HG03442 (cell line): ENCODE data around the gene FDPS.
"Not testable (repeated sequence)": the region's sequence is repeated elsewhere in the genome, so short reads cannot be mapped to it uniquely, and the experiment has no call there.

Experiments used
- ATAC-seq: cut with Tn5 transposase; IDR thresholded peaks from one replicate; pipeline ENCODE4 v1.9.1; 2021; ENCODE audit warnings: mild to moderate bottlenecking, moderate library complexity; ENCODE audit not compliant: unreplicated experiment

Gene FDPS

GRCh38 chr1:155285063-155285462, 23.6 kb upstream of the FDPS start:
- no peak for ATAC-seq

DNA sequence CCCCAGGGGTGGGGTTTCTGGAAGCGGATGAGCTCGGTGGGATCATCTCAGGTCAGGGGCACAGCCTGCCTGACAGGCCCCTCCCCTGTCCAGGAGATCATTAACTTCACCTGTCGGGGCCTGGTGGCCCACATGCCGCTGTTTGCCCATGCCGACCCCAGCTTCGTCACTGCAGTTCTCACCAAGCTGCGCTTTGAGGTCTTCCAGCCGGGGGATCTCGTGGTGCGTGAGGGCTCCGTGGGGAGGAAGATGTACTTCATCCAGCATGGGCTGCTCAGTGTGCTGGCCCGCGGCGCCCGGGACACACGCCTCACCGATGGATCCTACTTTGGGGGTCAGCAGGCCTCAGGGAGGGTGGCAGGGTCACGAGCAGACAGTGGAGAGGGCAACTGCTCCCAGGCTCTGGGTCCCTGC, 23.0 kb upstream of the FDPS start:
- no peak for ATAC-seq

DNA sequence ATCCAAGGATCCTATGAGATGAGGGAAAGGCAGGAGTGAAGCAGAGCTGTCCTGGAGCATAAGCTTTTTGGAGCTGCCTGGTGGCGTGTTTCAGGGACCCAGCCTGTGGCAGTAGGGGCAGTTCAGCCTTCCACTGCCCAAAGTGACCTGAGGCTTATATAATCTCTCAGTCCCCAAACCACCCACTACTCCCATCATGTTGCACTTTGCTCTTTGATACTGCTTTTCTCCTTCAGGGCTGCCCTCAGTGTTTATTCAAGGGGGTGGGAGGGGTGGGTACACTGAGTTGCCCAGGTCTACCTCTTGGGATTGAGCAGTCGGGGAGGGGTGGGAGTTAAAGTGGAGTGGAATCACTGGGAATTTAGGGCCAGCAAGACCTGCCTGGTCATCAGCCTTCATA, 22.1 kb upstream of the FDPS start:
- no peak for ATAC-seq

DNA sequence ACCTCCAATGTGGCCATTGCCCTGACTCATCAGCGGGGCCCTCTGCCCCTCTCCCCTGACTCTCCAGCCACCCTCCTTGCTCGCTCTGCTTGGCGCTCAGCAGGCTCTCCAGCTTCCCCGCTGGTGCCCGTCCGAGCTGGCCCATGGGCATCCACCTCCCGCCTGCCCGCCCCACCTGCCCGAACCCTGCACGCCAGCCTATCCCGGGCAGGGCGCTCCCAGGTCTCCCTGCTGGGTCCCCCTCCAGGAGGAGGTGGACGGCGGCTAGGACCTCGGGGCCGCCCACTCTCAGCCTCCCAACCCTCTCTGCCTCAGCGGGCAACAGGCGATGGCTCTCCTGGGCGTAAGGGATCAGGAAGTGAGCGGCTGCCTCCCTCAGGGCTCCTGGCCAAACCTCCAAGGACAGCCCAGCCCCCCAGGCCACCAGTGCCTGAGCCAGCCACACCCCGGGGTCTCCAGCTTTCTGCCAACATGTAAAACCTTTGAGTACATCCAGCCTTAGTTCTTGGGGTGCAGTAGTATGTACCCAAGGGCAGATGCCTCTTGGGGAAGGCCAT, 20.6 kb upstream of the FDPS start:
- ATAC-seq = no peak

GRCh38 chr1:155291006-155291405, 17.7 kb upstream of the FDPS start:
- not testable (repeated sequence) for ATAC-seq

- no peak for ATAC-seq
Observed at GRCh38 chr1:155293086-155293749, 15.4 kb upstream of the FDPS start.

DNA sequence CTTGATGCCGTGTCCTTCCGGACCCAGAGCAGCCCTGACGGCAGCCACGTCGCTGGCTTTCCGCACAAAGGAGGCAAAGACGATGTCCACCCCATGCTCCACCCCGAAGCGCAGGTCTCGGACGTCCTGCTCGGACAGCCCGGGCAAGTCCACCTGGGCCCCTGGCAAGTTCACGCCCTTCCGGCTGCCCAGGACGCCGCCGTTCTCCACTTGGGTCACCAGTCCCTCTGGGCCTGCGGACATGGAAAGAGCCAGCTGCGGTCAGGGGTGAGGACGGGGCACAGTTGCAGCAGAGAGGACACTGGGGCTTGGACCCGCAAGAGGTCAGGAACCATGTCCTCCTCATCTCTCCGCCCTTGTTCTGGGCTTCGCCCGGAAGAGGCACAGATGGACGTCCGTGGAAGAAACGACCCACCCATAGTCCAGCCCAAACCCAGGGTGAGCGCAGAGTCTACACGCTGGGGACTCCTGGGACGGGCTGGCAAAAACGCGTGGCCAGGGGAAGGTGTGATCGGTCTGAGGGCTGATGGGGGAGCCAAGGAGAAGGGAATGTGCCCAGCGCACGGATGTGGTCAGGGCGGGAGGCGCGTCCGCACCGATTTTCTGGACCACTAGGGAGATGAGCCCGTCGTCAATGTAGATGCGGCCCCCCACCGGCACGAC, 14.0 kb upstream of the FDPS start:
- no peak for ATAC-seq

DNA sequence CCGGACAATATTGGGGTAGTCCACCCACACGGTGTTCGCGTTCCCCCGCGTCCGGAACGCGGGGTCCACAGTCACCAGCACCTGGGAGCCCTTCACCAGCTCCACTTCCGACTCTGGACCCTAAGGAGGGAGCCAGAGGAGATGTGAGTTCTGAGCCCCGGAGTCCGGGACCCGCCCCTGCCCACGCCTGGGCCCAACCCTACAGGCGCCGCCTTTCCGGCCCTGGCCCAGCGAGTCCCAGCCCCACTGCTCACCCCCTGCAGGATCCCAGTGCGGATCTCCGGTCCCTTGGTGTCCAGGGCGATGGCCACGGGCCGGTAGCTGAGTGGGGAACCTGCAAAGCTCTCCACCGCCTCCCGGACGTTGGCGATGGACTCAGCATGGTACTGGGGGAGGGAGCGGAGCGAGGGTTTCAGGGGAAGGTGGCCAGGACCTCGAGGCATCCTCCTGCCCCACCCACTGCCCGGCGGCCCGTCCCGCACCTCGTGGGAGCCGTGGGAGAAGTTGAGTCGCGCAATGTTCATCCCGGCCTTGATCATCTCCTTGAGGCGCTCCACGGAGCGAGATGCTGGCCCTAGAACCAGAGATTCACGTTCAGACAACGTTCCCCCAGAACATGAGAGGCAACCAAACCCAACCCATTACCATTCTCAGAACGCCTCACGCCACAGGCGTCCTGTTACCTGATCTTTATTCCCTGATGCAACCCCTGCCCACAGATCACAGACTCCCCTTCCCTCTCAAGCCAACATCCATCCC, 13.3 kb upstream of the FDPS start:
- ATAC-seq = no peak

GRCh38 chr1:155295942-155296267, 12.8 kb upstream of the FDPS start:
- no peak for ATAC-seq

- no peak for ATAC-seq
Observed at GRCh38 chr1:155296661-155297060, 12.0 kb upstream of the FDPS start.

- no peak for ATAC-seq
Observed at GRCh38 chr1:155297384-155297783, 11.3 kb upstream of the FDPS start.

GRCh38 chr1:155300024-155300423, 8.6 kb upstream of the FDPS start:
- ATAC-seq = no peak

DNA sequence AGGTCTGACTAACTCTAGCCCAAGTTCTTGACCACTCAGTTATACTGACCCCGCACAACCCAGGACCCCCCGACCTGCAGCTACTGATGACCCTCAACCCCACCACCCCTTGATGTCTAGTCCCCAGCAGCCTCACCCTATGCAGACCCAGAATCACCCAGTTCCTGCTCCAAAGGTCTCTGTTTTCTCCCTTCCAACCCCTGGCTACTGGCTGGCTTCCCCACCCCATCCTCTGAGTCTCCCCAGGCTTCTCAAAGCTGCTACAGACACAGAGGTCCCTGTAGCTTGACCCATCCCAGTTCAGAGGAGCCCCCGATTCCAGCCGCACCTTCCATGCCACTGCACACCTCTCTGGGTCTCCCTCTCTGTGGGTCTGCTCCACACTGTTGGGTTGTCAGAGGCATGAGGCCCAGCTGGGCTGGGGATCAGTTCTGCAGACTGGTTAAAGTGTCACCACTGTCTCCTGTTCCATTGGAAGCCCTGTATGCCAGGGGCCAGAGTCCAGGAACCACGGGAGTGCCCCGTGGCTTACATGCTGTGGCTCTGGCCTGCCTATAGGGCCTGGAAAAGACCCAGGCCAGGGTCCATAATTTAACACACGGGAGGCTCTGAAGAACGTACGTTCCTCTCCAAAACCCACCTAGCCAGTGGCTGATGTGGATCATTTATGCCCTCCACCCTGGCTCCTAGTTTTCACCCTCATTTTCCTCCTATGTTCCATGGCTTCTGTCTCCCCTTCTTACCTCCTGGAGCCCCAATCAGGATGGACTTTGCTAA, 7.9 kb upstream of the FDPS start:
- ATAC-seq = no peak

GRCh38 chr1:155301342-155301841, 7.3 kb upstream of the FDPS start, which contains the start of gene PKLR:
Gene PKLR (minus strand): TSS chr1:155301438. CDS start chr1:155301395, 43 bp downstream.
- ATAC-seq = no peak

DNA sequence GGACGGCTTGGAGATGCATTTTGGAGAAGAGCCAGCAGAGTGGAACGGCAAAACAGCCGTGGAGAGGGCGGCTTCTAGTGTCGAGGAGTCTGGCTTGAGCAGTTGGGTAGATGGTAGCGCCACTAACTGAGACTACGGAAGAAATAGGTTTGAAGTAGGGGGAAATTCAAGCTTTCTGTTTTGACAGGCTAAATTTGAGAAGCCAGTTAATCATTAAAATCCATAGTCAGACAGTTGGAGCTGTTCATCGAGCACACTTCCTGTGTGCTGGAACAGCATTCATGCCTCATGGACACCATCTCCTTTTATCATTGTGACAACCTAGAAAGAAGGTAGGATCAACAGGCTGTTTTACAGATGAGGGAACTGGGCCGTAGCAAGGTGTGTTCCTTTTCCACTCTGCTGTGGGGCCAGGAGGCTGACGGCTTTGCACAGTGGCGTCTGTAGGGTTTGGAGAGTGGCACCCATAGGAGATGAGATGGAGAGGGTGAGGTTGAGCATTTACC, 4.1 kb upstream of the FDPS start:
- ATAC-seq = no peak

GRCh38 chr1:155305881-155306391, 2.7 kb upstream of the FDPS start:
- ATAC-seq = no peak

DNA sequence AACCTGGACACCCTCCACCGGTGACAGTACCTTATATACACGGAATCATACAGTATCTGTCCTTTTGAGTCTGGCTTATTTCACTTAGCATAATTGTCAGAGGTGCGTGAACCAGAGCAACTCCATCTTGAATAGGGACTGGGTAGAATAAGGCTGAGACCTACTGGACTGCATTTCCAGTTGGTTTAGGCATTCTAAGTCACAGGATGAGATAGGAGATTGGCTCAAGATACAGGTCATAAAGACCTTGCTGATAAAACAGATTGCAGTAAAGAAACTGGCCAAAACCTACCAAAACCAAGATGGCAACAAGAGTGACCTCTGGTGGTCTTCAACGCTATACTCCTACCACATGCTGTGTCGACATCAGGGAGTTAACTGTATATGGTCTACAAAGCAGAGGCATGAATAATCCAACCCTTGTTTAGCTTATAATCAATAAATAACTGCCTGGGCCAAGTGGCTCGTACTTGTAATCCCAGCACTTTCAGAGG, 1.4 kb upstream of the FDPS start:
- no peak for ATAC-seq

DNA sequence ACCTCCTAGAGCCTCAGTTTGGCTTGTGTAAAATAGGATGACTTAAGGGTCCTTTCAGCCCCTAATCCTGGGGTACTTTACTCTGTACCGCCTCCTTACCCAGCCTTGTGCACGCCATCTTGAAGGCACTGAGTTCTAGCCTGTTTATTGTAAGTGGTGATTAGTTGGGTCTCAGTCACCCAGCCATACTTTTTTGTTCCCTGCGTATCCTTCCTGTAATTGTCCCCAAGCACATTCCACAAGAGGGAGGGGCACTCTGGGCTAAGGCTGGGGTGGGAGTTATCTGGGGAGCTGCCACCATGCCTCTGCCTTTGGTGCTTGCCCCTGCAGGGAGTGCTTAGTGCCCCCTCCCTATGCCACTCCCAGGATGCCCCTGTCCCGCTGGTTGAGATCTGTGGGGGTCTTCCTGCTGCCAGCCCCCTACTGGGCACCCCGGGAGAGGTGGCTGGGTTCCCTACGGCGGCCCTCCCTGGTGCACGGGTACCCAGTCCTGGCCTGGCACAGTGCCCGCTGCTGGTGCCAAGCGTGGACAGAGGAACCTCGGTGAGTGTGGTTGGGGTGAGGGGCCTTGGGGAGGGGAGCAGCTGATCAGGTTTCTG, 856 bp downstream of the FDPS start:
- no peak for ATAC-seq

- ATAC-seq = no peak
Observed at GRCh38 chr1:155313261-155313660, 4.6 kb downstream of the FDPS start.

DNA sequence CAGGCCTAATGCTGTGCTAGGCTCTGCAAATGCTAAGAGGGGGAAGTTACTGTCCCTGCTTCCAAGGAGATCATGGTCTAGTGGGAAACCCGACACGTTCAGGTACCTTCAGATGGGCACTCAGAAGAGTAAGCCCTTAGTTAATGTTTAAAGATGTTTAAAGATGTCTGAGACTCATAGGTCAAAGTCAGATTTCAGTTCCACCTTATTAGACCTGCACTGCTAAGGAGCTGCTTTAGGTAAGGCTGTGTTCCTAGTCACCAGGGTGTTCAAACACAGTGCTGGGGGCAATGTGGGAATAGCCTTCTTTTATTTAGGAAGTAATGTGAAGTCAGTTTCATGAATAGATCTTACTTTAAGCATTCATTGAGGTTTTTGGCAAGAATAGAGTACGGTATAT, 8.3 kb downstream of the FDPS start:
- ATAC-seq = no peak
